Epithelial cell of proximal tubule (primary cell): ENCODE measurements around the gene ASCC1. TPM values are rescaled to one million over a fixed set of nuclear protein-coding genes. Genes with fewer than 3 reads are reported as not detected.

ENCODE experiments used
- DNase-seq: peaks from one replicate; pipeline ENCODE4 v3.0.0-alpha.2; 2011; ENCODE audit warnings: low read depth
- H3K4me3 ChIP-seq: 2 replicates; pipeline ENCODE4 v1.5.1; 2011; ENCODE audit warnings: low read depth, mild to moderate bottlenecking, low read length
- total RNA-seq: library from RNA; depleted of rRNA; stranded (reverse); fragments of >200 nt; gene quantifications from 2 replicates; pipeline ENCODE4 v1.2.3, GENCODE V29; 2015
- TF ChIP-seq, protein P1 (sequence below): conservative IDR thresholded peaks from 2 replicates; pipeline ENCODE4 v1.5.1; 2012; ENCODE audit warnings: low read depth, mild to moderate bottlenecking, low read length

The ASCC1 gene
- total RNA-seq, 1 donor from 2014 or later: 21.4 TPM

DNA sequence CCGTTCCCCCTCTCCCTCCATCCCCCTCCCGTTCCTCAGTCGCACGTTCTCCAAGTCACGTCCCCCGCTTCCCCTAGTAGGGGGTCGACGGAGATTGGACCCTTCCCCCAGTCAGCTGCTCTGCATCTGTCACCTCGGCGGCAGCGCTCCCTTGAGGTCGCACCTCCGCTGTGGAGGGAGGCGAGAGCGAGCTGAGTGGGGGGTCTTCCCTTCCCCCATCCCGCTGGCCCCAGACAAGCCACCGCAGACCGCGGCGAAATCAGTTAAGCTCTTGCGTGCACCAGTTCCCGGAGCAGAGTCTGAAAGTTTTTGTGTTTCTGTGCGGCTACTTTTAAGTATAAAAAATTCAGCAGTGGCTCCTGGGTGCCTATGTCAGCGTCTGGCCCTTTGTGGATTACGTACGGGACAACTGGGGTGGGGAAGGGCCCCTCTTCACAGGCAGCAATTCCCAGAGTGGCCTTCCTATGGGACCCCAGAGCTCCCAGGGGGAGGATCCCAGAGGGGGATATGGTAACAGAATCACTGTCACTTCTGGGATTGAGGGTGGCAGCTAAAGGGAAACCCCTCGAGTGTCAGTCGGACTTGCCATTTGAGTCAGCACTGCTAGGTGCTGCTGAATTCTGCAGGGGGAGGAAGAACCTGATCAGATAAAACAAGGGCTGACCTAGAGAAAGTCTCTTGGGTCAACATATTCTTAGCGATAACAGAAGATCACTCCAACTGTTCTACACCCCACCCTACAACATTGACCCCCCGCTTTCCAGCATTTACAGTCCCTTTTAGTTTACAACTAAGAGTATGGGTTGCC, 45.1 kb upstream of the ASCC1 start:
- DNase-seq: no peak
- TF ChIP-seq, protein P1, sequence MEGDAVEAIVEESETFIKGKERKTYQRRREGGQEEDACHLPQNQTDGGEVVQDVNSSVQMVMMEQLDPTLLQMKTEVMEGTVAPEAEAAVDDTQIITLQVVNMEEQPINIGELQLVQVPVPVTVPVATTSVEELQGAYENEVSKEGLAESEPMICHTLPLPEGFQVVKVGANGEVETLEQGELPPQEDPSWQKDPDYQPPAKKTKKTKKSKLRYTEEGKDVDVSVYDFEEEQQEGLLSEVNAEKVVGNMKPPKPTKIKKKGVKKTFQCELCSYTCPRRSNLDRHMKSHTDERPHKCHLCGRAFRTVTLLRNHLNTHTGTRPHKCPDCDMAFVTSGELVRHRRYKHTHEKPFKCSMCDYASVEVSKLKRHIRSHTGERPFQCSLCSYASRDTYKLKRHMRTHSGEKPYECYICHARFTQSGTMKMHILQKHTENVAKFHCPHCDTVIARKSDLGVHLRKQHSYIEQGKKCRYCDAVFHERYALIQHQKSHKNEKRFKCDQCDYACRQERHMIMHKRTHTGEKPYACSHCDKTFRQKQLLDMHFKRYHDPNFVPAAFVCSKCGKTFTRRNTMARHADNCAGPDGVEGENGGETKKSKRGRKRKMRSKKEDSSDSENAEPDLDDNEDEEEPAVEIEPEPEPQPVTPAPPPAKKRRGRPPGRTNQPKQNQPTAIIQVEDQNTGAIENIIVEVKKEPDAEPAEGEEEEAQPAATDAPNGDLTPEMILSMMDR: peak; percentile 31
- peak overlapping the region; percentile 69 for H3K4me3 ChIP-seq

DNA sequence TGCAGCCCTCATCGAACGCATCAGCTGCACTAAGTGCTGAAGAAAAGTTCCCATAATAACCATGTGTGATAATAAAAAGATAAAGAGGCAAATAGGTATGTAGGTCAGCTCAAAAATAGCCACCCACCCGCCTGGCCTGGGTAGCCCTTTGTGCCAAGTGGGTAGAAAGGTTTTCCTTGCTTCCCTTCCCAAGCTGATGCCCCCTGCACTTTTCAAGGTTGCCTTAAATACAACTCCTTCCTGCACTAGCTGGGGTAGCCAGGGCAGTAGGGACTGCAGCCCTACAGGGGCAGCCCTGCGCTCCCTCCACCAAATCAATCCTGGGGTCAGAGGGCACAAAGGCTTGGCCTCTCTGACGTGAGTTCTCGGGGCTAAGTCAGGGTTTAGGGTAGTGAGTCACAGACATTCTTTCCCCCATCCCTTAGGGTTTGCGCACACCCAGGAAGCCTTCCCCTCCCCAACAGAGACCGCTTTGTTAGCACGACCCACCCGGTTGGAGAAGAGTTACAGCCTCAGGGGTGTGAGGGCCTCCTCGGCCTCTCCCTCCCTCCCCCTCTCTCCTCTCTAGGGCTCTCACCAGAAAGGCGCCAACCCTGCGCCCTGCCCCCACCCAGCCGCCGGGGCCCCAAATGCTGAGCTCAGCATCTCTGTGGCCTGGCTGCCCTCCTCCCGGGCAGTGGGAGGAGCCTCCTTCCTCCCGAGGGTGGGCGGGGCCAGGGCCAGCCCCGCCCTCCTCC, 44.3 kb upstream of the ASCC1 start:
- TF ChIP-seq, protein P1: no peak
- peak overlapping the region; percentile 69 for H3K4me3 ChIP-seq
- no peak for DNase-seq

- TF ChIP-seq, protein P1: no peak
- DNase-seq: no peak
- H3K4me3 ChIP-seq: no peak overlapping the region
Measured at GRCh38 chr10:72259491-72260238, 43.6 kb upstream of the ASCC1 start.

GRCh38 chr10:72258617-72259016, 42.5 kb upstream of the ASCC1 start:
- DNase-seq: no peak
- H3K4me3 ChIP-seq: no peak overlapping the region
- TF ChIP-seq, protein P1: no peak

DNA sequence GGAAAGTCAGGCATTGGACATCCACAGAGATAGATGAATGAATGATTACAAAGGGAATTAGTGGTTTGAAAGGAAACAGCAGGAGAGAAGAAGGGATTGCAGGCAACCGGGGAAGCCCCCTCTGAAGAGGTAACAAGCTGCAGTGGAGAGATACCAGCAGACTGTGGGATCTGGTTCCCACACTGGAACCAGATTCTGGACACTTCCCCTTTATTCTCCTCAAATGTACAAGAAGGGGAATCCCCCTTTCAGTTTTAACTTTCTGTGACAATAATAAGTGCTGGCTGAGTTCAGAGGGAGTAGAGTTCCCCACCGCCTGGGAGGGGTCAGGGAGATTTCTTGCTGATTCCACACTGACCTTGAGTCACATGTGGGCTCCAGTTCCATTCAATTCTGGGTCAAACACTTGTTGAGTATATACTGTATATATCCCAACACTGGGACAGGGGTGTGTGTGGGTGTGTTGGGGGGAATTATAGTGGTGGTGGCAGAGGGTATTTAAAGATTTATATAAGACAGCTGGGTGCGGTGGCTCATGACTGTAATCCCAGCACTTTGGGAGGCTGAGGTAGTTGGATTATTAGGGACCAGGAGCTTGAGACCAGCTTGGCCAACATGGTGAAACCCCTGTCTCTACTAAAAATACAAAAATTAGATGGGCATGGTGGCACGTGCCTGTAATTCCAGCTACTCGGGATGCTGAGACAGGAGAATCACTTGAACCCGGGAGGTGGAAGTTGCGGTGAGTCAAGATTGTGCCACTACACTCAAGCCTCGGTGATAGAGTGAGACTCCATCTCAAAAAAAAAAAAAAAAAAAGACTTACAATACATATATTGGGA, 41.2 kb upstream of the ASCC1 start:
- TF ChIP-seq, protein P1: no peak
- H3K4me3 ChIP-seq: no peak overlapping the region
- DNase-seq: no peak
